ENCODE measurements around the gene TRIM47. TPM values are rescaled to one million over a fixed set of nuclear protein-coding genes. Genes with fewer than 3 reads are reported as not detected.

The TRIM47 gene
- total and polyA plus RNA-seq, 2 of the 13 experiments (the other 11 are each of a cell fraction or from before 2014, with no cell fraction given) = 33.5 to 82.0 TPM

- TF ChIP-seq ZNF180 (CRISPR knock-in tag; IDR thresholded peaks at IDR 0.05; ENCODE audit: borderline replicate concordance, low read depth) (no peak), MTA1 (CRISPR knock-in tag; IDR thresholded peaks at IDR 0.05; ENCODE audit: borderline replicate concordance) (0 out of 2 replicates have a peak, but pooled peaks have one; percentile 19), KLF6 (CRISPR knock-in tag; IDR thresholded peaks at IDR 0.05) (no peak), BORCS8-MEF2B (CRISPR knock-in tag; IDR thresholded peaks at IDR 0.05) (no peak), SATB2 (CRISPR knock-in tag; IDR thresholded peaks at IDR 0.05) (no peak), GABPB1 (CRISPR knock-in tag; IDR thresholded peaks at IDR 0.05) (peak; percentile 43; the same call in 1 of the 2 replicates), MYC (CRISPR knock-in tag; IDR thresholded peaks at IDR 0.05; ENCODE audit: borderline replicate concordance) (no peak), ZNF430 (CRISPR knock-in tag; IDR thresholded peaks at IDR 0.05) (no peak), GLI4 (CRISPR knock-in tag; IDR thresholded peaks at IDR 0.05; ENCODE audit: borderline replicate concordance) (no peak), CREM (IDR thresholded peaks at IDR 0.05) (no peak), CREM (CRISPR knock-in tag; IDR thresholded peaks at IDR 0.05) (no peak), ZBTB38 (CRISPR knock-in tag; IDR thresholded peaks at IDR 0.05) (peak; percentile 83), HES4 (CRISPR knock-in tag; IDR thresholded peaks at IDR 0.05; ENCODE audit: borderline replicate concordance) (no peak), GATAD2A (CRISPR knock-in tag; IDR thresholded peaks at IDR 0.05) (no peak), POLR2AphosphoS2 (IDR thresholded peaks at IDR 0.05; ENCODE audit: low read depth, low read length) (no peak), HIC2 (CRISPR knock-in tag; IDR thresholded peaks at IDR 0.05; ENCODE audit: low read depth) (0 out of 2 replicates have a peak, but pooled peaks have one; percentile 47), ZBTB25 (CRISPR knock-in tag; IDR thresholded peaks at IDR 0.05) (no peak), POLR2G (IDR thresholded peaks at IDR 0.05; ENCODE audit: low read depth, low read length) (no peak), SNAPC2 (CRISPR knock-in tag; IDR thresholded peaks at IDR 0.05) (no peak), ZBTB33 (CRISPR knock-in tag; IDR thresholded peaks at IDR 0.05) (peak; percentile 86)
- TF ChIP-seq, protein P1, sequence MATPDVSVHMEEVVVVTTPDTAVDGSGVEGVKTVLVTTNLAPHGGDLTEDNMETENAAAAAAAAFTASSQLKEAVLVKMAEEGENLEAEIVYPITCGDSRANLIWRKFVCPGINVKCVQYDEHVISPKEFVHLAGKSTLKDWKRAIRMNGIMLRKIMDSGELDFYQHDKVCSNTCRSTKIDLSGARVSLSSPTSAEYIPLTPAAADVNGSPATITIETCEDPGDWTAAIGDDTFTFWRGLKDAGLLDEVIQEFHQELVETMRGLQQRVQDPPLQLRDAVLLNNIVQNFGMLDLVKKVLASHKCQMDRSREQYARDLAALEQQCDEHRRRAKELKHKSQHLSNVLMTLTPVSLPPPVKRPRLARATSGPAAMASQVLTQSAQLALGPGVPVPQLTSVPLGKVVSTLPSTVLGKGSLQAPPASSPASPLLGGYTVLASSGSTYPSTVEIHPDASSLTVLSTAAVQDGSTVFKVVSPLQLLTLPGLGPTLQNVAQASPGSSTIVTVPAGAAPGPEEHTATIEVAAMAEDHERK (CRISPR knock-in tag; IDR thresholded peaks at IDR 0.05; ENCODE audit: low read depth) = no peak
- TF ChIP-seq, protein P2, sequence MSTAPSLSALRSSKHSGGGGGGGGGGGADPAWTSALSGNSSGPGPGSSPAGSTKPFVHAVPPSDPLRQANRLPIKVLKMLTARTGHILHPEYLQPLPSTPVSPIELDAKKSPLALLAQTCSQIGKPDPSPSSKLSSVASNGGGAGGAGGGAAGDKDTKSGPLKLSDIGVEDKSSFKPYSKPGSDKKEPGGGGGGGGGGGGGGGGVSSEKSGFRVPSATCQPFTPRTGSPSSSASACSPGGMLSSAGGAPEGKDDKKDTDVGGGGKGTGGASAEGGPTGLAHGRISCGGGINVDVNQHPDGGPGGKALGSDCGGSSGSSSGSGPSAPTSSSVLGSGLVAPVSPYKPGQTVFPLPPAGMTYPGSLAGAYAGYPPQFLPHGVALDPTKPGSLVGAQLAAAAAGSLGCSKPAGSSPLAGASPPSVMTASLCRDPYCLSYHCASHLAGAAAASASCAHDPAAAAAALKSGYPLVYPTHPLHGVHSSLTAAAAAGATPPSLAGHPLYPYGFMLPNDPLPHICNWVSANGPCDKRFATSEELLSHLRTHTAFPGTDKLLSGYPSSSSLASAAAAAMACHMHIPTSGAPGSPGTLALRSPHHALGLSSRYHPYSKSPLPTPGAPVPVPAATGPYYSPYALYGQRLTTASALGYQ (CRISPR knock-in tag; IDR thresholded peaks at IDR 0.05) = no peak
Observed at GRCh38 chr17:75917141-75917916, 38.9 kb upstream of the TRIM47 start (continued).

Measured in HepG2 (cell line).